Activated CD4-positive, alpha-beta T cell treated with anti-CD3 and anti-CD28 coated beads, Interleukin-2, Interleukin-4, amounts not matched to agents 100 ng/mL and 50 ng/mL, durations not matched to agents 16 hours and 8 hours (primary cell): ENCODE measurements around the gene VPS8.

ENCODE experiments used
- DNase-seq: peaks from one replicate; pipeline ENCODE4 v3.0.0-alpha.2; 2020; ENCODE audit warnings: low spot score

Gene VPS8

DNA sequence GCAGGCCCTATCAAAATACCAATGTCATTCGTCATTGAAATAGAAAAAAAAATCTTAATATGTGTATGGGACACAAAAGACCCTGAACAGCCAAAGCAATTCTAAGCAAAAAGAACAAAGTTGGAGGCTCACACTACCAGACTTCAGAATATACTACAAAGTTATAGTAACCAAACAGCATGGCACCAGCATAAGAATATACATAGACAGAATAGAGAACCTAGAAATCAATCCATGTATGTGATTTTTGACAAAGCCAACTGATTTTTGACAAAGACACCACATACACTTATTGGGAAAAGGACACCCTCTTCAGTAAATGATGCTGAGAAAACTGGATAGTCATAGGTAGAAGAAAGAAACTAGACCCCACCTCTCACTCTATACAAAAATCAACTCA is 245.9 kb downstream of the VPS8 start:
- DNase-seq, result no peak

DNA sequence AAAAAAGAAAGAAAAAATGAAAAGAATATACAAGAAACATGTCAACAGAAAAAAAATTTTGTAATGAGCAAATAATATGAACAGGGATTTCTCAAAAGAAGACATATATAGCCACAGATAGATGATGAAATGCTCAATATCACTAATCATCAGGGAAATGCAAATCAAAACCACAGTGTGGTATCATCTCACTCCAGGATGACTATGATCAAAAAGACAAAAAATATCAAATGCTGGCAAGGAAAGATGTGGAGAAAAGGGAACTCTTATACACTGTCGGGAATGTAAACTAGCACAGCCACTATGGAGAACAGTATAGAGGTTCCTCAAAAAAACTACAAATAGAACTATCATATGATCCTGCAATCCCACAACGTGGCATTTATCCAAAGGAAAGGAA is 246.8 kb downstream of the VPS8 start:
- DNase-seq, result no peak

GRCh38 chr3:185059766-185060165 is 247.8 kb downstream of the VPS8 start:
- no peak for DNase-seq

DNA sequence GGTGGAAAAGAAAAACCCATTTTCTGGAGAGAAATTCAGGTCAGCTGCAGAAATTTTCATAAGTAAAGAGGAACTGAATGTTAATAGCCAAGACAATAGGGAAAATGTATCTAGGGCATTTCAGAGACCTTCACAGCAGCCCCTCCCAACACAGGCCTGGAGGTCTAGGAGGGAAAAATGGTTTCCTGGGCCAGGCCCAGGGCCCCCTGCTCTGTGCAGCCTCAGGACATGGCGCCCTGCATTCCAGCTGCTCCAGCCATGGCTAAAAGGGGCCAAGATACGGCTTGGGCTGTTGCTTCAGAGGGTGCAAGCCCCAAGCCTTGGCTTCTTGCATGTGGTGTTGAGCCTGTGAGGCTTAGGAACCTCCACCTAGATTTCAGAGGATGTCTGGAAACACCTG is 248.7 kb downstream of the VPS8 start:
- no peak for DNase-seq

DNA sequence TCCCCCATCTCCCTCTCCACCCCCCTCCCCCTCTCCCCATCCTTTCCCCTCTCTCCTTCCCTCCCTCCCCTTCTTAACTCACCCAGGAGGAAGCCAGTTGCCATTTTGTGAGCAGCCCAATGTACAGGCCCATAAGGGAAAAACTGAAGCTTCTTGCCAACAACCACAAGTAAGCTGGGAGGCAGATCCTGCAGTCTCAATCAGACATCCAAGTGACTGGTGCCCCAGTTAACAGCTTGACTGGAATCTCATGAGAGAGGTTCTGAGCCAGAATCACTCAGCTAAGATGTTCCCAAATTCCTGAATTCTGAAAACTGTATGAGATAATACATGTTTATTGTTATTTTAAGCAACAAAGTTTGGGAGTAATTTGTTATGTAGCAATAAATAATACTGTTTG is 250.2 kb downstream of the VPS8 start:
- DNase-seq, result no peak

GRCh38 chr3:185063431-185063830 is 251.5 kb downstream of the VPS8 start:
- DNase-seq, result no peak

DNA sequence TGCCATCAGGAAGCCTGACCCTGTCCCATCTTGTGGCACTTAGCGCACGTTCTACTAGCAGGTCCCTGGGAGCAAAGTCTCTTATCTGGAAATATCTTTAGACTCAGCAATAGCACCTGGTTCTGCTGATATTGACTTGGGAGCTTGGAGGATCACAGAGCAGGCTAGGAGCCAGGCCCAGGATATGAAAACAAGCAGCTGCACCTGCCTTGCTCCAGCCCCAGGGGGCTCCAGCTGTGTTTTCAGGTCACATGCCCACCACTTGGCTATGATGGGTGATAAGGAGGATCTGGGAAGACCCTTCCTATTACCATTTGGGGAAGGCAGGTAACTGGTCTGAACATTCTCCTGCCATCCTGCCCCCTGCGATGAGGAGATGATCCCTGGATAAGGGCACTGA is 253.1 kb downstream of the VPS8 start:
- DNase-seq, result no peak

GRCh38 chr3:185066251-185066650 is 254.3 kb downstream of the VPS8 start:
- DNase-seq, result no peak

DNA sequence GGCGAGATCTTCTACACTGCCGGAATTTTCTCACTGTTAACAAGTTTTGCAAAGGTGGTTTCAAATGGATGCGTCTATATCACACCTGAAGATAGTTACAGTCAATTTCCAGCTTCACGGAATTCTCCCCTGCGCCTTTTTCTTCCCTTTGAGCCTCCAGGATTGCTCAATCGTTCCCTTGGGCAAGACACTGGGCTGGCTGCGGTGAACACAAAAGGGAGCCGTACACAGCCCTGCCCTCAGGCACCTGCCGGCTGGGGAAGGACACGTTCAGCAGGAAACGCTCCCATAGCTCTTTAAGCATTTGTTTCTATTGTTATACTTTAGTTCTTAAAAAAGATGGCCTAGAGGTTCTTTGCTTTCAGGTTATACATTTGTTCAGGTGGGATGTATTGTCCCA is 255.2 kb downstream of the VPS8 start:
- DNase-seq, result no peak

GRCh38 chr3:185069037-185070030 is 257.4 kb downstream of the VPS8 start:
- DNase-seq, result no peak

GRCh38 chr3:185070491-185071286 is 258.7 kb downstream of the VPS8 start:
- DNase-seq, result no peak

GRCh38 chr3:185071287-185071800 is 259.4 kb downstream of the VPS8 start:
- DNase-seq, result no peak

DNA sequence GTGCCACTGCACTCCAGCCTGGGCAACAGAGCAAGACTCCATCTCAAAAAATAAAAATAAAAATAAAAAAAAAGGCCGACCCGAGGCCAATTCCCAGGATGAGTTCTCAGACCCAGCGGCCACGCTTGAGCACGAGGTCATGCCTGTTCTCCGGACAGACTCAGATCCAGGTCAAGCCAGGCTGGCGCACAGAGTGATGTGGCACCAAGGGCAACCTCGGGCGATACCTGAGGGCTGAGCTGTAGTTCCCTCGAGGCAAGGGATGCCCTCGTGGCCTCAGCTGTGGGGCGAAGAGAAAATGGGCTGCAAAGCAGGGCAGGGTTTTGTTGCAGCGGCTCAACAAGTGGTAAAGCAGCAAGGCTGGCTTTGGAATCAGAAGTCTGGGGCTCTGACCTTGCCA is 263.6 kb downstream of the VPS8 start:
- DNase-seq, result no peak

GRCh38 chr3:185076219-185076618 is 264.3 kb downstream of the VPS8 start:
- DNase-seq, result no peak

- no peak for DNase-seq
Measured at GRCh38 chr3:185079625-185080024, 267.7 kb downstream of the VPS8 start.

DNA sequence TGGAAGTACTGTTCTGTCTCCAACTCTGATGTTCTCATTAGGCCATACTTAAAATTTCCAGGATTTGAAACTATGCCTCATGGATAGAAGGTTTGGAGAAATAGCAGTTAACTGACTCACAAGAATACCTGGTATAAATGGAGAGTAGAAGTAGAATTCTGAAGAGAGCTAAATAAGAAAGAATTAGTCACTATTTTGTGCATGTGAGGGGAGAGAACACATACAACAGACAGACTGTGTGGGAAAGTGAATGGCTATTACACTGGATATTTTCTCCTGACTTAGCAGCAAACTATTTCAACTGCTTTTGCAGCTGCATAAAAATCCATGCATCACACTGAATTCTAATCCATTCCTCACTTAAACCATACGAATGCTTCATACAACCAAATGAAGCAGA is 269.6 kb downstream of the VPS8 start:
- DNase-seq, result no peak

- DNase-seq, result no peak
Measured at GRCh38 chr3:185082149-185082548, 270.2 kb downstream of the VPS8 start.

GRCh38 chr3:185082829-185083228 is 270.9 kb downstream of the VPS8 start:
- DNase-seq, result no peak

DNA sequence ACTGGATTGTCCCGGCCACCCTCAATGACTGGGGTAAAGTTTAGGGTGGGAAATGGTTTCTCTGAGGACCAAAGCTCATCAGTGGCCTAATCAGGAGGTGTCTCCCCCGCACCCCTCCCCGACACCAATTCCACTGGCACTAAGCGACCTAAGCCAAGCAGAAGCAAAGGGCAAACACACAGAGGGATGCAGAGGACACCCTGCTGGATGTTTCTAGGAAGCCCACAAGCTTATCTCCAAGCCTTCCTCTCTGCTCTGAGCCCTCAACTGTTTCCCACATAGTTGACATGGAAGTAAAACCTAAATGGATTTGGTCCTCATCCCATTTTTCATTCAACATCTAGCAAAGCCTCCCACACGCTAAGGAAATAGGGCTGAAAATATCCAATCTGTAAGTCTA is 272.4 kb downstream of the VPS8 start:
- DNase-seq, result no peak

GRCh38 chr3:185084901-185085300 is 272.9 kb downstream of the VPS8 start:
- no peak for DNase-seq

DNA sequence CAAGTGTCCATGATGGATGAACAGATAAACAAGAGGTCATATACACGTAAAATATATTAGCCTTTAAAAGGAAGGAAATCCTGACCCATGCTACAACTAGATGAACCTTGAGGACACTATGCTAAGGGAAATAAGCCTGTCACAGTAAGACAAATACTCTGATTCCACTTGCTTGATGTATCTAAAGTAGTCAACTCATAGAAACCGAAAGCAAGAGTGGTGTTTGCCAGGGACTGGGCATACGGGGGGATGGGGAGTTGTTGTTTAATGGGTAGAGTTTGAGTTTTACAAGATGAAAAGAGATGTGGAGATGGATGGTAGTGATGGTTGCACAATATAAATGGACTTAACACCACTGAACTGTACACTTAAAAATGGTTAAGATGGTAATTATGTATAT is 275.5 kb downstream of the VPS8 start:
- DNase-seq, result no peak

GRCh38 chr3:185089343-185089742 is 277.4 kb downstream of the VPS8 start:
- DNase-seq, result no peak

DNA sequence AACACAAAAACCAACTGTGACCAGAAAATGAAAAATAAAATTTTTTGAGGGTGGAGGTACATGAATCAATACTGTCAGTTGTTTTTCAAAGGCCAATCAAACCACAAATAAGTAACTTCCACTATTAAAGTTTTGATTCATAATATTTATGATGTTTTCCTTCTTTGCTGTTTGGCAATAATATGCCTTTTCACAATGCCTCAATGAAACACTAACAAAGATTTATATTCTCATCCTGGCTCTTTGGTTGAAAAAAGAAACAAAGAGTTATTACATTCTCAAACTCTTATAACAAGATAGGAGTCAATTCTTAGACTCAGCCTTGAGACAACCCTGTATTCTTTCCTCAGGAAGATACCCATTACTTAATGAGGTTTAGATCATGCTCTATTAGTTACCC is 277.8 kb downstream of the VPS8 start:
- DNase-seq, result no peak
